Erythroblast (primary cell): ENCODE results near the gene FBXL22.

Experiments used
- GATA1 ChIP-seq: IDR thresholded peaks from 2 replicates; pipeline ENCODE4 v1.6.1; 2011; ENCODE audit warnings: low read depth, mild to moderate bottlenecking, control low read depth, low read length, moderate library complexity
- POLR2A ChIP-seq: IDR thresholded peaks from 2 replicates; pipeline ENCODE4 v1.6.1; 2011; ENCODE audit warnings: mild to moderate bottlenecking, low read length

GRCh38 chr15:63605036-63605435, 7.8 kb downstream of the FBXL22 start:
- TF ChIP-seq POLR2A (no peak), GATA1 (no peak)
